Measurements from ENCODE around the gene GLRA2.

DNA sequence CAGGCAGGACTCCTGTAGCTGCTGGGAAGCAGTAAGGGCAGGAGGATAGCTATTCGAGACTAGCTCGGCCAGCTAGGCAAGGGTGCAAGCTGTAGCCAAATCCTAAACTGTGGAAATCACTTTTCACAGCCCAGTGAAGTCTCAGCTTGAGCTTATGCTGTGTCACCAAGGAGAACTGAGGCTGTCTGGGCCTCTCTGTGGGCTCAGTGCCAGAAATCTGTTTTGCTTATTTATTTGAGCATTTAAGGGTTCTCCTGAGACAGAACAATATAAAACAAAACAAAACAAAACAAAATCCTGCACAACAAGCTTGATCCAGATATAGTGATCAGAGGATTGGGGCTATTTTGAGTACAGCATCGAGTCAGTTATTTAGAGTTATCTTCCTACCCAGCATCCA is 246.1 kb downstream of the GLRA2 start:
- TF ChIP-seq, protein P1, sequence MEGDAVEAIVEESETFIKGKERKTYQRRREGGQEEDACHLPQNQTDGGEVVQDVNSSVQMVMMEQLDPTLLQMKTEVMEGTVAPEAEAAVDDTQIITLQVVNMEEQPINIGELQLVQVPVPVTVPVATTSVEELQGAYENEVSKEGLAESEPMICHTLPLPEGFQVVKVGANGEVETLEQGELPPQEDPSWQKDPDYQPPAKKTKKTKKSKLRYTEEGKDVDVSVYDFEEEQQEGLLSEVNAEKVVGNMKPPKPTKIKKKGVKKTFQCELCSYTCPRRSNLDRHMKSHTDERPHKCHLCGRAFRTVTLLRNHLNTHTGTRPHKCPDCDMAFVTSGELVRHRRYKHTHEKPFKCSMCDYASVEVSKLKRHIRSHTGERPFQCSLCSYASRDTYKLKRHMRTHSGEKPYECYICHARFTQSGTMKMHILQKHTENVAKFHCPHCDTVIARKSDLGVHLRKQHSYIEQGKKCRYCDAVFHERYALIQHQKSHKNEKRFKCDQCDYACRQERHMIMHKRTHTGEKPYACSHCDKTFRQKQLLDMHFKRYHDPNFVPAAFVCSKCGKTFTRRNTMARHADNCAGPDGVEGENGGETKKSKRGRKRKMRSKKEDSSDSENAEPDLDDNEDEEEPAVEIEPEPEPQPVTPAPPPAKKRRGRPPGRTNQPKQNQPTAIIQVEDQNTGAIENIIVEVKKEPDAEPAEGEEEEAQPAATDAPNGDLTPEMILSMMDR (IDR thresholded peaks at IDR 0.05), result no peak
- no peak for TF ChIP-seq POLR2A (IDR thresholded peaks at IDR 0.05)

Data from right lobe of liver (tissue), 4 donors.